Dedifferentiated amniotic fluid mesenchymal stem cell (primary cell): Measurements from ENCODE around the gene IQCE.

Experiments
- DNase-seq: peaks from one replicate; pipeline ENCODE4 v3.0.0-alpha.2; 2016; ENCODE audit errors: extremely low spot score

The IQCE gene

DNA sequence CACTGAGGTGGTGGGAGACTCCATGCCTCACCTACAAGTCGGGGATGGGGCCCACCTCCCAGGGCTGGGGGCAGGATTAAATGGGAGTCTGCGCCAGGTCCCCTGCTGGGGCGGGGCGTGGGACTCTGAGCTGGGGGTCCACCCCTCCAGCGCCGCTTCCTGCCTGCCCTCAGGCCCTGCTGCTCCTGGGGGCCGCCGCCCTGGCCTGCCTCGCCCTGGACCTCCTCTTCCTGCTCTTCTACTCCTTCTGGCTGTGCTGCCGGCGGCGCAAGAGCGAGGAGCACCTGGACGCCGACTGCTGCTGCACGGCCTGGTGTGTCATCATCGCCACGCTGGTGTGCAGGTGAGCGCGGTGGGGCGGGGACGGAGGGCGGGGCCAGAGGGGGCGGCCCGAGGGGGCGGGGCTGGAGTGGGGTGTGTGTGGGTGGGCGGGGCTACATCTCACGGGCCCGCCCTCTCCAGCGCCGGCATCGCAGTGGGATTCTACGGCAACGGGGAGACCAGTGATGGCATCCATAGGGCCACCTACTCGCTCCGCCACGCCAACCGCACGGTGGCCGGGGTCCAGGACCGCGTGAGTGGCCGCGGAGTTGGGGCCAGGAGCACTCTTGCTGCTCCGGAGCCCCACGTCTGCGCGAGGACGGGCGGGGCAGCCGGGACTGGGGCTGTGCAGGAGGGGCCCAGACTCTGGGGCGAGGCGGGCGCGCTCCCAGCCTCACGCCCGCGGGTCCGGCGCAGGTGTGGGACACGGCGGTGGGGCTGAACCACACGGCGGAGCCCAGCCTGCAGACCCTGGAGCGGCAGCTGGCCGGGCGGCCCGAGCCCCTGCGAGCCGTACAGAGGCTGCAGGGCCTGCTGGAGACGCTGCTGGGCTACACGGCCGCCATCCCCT is 88.1 kb downstream of the IQCE start:
- DNase-seq: no peak

DNA sequence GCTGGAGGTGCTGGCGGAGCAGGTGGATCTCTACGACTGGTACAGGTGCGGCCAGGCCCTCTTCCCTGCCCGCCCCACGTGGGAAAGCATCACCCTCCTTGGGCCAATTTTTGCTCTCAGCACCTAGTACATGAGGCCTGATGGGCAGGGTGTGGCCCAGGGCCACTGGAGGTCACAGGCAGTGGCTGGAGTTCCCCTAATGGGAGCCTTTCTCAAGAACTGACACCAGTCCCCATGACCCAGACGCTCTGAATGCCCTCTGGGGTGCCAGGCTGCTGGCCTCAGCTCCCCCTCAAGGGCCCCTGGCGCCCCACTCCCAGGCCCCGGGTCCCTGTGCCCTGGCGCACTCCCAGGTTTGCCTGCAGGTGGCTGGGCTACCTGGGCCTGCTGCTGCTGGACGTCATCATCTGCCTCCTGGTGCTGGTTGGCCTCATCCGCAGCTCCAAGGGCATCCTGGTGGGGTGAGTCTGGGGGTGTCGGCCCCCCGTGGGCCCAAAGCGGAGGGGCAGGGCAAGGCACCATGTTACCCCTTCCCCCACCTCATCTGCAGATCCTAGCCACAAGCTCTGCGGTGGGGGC is 88.9 kb downstream of the IQCE start:
- DNase-seq: no peak

DNA sequence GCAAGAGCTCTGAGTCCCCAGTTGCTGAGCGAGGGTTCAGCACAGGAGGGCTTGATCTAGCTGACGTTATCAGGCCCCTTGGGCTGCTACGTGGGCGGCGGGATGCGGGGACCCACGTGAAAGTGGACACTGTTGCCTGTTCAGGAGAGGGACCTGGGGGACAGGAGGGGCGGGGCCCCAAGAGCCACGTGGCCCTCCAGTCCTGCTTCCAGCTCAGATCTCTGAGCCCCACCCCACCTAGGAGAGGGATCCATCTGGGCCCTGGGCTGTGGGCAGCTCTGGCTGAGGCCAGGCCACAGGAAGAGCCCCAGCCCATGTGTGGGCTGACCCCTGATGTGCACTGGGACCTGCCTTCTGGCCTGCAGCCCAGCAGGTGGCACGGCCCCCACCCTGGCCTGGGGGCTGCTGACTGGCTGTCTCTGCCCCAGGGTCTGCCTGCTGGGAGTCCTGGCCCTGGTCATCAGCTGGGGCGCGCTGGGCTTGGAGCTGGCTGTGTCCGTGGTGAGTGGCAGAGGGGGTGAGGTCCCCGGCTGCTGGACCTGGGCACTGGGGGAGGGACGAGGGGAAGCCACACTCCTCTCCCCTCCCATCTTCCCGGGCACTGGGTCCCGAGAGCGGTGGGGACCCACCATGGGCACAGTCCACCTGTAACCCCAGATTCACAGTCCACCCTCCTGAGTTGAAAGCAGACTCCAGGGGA is 90.5 kb downstream of the IQCE start:
- DNase-seq: no peak

DNA sequence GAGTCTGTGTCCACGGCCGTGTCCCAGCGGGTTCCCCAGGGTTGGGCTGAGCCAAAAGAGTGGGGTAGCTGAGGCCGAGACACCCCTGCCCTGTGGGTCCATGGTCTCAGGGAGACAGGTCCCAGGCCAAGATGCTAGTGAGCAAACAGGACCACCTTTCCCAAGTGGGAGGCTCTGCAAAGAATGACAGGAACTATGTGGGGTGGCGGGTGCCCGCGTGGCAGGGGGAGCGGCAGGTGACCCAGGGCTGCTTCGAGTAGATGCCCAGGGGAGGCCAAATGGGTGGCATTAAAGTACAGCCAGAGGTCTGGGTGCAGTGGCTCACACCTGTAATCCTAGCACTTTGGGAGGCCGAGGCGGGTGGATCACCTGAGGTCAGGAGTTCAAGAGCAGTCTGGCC is 91.2 kb downstream of the IQCE start:
- no peak for DNase-seq

DNA sequence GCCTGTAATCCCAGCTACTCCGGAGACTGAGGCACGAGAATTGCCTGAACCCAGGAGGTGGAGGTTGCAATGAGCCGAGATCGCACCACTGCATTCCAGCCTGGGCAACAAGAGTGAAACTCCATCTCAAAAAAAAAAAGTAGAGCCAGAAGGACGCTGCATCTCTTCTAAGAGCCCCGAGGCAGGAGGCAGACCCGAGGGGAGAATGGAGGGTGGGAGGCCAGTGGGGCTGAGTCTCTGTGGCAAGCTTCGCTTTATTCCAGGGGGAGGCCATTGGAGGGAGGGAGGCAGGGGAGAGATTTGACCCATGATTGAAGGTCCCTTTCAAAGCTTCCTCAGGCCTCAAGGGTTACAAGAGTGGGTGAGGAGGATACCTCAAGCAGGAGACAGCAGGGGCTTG is 91.7 kb downstream of the IQCE start:
- DNase-seq: no peak

DNA sequence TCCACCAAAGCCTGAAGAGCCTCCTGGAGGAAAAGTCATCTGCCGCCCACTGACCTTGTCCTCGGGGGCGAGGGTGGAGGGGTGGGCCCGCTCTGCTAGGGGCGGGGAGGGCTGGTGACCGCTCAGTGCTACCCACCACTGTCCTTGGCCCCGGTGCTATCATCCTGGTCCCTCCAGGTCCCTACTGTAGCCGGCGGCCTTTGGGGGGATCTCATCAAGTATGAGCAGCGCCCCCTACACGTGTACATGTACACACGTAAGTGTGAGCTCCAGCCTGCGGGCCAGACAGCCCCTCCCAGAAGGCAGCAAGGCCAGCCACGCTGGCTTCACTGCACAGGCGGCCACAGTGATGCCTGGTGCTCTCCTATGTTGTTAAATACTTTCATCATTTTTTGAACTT is 92.6 kb downstream of the IQCE start:
- DNase-seq: no peak

DNA sequence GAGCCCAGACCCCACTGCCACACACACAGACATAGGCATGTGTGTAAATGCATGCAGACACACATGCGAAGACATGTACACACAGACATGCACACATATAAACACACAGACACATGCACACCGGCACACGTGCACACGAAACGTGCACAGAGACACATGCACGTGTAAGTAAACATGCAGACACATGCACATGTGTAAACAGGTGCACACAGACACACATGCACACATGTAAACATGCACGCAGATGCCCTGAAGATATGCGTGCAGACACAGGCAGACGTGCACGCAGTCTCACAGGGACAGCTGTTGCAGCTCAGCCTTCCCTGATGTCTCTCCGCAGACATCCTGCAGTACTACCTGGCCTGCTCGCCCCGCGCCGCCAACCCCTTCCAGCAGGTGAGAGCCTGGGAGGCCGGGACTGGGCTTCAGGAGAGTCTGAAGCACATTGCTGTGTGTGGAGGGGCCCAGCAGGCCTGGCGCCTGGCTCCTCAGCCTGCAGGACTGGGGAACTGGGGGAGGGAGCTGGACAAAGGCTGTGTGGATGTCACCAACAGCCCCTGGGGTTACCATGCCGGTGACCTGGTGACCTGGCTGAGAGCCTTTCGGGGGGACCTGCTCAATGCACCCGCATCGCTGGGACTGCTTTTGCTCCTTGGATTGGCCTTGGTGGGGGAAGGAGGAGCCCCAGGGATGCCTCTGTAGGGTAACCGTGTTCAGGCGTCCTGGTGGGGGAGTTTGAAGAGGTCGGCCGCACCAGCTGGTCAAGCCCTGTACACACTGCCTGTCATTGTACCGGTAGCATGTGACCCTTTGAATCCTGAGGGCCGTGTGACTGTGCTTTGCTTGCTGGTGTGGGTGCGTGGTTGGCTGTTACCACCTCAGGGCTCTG is 93.3 kb downstream of the IQCE start:
- DNase-seq: no peak

DNA sequence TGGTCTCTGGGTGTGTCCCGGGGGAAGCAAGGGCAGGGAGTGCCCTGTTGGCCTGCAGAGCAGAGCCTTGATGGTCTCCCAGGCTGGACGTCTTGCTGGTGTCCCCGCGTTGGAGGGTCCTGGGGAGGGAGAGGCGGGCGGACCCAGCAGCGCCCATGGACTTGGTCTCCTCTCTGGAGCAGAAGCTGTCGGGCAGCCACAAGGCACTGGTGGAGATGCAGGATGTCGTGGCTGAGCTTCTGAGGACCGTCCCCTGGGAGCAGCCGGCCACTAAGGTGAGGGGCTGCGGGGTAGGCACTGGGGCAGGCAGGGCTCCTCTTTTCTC is 93.9 kb downstream of the IQCE start:
- DNase-seq: no peak

DNA sequence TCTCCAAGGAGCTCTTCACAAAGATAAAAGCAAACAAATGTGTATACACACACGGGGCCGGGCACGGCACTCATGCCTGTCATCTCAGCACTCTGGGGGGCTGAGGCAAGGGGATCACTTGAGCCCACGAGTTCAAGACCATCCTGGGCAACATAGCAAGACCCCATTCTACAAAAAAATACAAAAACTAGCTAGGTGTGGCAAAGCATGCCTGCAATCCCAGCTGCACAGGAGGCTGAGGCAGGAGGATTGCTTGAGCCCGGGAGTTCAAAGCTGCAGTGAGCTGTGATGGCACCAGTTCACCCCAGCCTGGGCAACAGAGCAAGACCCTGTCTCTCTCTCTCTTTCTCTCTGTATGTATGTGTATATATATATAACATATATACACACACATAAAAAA is 95.3 kb downstream of the IQCE start:
- DNase-seq: no peak

DNA sequence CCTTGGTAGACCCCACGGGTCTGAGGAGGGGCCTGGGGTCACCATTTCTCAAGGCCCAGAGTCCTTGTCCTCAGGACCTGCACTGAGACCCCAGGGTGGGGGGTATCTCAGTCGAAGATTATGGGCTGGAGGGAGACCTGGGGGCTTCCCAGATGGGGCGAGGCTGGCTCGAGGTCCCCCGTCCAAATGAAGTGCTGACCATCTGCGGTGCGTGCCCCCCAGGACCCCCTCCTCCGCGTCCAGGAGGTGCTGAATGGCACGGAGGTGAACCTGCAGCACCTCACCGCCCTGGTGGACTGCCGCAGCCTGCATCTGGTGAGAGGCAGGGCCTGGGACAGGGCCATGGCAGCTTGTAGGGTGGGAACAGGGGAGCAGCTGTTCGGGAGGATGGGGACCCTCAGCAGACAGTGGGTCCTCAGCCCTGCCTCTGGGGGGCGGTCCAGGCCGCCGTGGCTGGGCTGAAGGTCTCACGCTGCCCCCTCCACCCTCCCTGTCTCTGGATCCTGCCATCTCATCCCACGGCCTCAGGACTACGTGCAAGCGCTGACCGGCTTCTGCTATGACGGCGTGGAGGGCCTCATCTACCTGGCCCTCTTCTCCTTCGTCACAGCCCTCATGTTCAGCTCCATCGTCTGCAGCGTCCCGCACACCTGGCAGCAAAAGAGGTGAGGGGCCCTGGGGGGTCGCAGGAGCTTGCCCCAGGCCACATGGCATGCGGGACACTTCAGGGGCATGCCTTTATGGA is 97.3 kb downstream of the IQCE start:
- no peak for DNase-seq

DNA sequence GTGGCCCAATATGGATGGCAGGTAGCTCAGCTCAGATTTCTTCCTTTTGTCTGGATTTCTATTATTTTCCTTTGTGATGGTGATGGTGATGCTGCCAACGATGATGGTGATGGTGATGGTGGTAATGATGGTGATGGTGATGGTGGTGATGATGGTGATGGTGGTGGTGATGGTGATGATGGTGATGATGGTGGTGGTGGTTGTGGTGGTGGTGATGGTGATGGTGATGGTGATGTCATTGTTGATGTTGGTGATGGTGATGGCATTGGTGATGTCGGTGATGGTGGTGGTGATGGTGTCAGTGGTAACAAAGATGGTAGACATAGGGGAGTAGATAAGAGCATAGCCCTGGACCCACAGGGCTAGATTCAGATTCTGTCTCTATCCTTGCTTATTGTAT is 98.4 kb downstream of the IQCE start:
- no peak for DNase-seq

DNA sequence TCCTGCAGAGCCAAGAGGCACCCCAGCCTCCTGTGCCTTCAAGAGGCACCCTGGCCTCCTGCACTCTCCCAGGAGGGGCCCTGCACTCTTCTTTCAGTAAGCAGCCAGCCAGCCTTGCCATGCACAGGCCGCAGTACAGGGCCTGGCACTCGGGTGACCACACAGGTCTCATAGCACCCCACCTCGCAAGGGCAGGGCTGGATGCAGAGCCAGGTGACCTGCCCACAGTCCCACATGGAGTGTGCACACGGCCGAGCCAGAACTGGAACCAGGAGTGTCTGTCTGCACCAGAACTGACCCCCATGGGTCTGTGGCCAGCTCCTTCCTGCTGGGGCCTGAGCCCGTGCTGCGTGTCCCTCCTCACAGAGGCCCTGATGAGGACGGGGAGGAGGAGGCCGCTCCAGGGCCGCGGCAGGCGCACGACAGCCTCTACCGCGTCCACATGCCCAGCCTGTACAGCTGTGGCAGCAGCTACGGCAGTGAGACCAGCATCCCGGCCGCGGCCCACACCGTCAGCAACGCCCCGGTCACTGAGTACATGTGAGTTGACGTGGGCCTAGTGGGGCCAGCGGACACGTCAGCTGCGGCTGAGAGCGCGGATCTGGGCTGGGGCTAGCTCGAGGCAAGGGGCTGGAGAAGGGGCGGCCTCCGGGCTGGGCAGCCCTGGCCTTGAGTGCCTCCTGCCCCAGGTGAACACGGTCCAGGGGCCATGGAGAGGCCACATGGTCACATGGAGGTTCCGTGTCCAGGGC is 99.3 kb downstream of the IQCE start:
- DNase-seq: no peak

DNA sequence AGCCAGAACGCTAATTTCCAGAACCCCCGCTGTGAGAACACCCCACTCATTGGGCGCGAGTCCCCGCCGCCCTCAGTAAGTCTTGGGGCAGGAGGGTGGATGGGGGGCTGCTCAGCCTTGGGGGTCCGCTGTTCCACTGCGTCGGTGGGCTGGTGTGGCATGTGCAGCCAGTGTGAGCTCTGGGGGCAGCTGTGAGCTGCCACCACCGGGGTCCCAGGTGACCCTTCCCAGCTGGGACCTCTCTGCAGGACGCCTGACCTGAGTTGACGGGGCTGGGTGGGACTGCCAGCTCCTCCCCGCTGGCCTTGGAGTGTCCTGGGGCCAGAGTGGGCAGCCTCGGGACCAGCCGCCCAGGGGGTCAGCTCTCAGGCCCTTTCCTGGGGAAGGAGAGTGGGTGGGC is 100.2 kb downstream of the IQCE start:
- no peak for DNase-seq

DNA sequence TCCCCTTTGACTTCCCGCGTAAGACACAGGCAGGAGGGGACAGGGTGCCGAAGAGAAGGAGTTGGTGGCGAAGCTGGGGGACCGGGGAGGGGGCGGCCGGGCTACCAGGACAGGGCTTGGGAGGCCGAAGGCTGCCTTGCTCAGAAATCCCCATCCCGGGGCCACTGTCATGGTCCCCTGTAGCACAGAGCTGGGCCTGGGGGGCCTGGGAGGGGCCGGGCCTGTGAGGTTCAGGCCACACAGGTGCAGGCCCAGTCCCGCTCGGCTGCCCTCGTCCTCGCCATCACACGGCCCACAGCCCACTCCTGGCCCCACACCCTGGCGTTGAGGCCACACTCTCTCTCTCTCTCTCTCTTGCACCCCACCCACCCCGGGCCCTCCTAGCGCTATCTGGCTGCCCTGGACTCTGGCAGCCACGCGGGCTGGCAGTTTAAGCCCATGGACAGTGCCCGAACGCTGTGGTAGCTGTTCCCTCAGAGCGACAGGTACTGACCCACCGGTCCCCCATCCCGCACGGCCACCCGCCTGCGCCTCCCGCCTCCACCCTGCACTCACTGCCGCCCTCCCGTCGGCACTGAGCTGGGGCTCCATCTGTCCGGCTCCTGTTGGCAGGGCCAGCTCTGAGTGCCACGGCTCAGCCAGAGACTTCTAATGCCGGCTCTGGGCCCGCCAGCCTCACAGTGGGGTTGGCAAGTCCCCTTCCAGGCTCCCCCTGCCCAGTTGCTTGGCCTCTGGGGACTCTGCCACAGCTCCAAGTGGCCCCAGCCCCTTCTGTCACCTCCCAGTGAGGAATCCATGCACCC is 101.0 kb downstream of the IQCE start:
- DNase-seq: no peak

DNA sequence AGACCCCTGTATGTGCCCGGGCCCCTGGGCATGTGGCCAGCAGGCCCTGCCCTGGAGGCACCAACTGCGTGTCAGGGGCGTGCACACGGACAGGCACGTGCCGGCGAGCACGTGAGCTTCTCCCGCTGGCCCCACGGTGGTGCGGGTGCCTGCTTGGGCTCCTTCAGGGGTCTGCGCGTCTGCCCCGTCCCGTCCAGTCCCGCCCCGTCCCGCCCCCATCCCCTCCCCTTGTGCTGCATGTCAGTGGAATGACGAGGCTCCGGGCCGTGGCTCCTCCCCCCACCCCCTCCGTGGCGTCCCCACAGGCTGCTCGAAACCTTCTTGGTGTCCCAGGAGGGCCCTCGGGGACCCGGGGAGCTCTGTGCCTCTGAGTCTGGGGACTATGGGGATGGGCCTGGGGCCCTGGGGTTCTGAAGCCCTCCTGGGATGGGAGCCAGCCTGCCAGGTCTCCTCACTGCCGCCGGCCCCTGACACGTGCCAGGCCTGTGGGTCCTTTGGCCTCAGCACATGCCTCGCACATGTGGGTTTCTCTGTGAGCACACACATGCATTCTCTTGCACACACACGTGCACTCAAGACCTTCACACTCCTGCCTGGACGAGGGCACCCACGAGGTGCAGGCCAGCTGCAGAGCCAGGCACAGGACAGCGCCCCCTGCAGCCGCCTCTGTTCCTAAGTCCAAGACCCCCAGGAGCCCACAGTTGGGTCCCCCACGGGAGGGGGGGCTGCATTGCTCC is 101.7 kb downstream of the IQCE start:
- no peak for DNase-seq

DNA sequence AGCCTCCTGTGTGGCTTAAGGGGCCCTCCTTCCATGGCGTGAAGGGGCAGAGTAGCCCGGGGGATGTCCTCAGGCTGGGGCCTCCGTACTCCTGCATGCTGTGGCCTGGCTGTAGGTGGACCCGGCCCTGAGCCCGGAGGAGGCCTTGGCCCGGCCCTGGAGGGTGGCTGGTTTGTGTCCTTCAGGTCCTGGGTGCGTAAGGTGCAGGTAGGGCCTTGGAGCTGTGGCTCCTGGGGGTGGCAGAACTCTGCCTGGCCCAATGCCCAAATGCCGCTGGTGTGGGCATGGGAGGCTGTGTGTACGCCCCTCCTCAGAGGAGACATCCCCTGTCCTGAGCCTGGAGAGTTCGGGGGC is 102.3 kb downstream of the IQCE start:
- no peak for DNase-seq

DNA sequence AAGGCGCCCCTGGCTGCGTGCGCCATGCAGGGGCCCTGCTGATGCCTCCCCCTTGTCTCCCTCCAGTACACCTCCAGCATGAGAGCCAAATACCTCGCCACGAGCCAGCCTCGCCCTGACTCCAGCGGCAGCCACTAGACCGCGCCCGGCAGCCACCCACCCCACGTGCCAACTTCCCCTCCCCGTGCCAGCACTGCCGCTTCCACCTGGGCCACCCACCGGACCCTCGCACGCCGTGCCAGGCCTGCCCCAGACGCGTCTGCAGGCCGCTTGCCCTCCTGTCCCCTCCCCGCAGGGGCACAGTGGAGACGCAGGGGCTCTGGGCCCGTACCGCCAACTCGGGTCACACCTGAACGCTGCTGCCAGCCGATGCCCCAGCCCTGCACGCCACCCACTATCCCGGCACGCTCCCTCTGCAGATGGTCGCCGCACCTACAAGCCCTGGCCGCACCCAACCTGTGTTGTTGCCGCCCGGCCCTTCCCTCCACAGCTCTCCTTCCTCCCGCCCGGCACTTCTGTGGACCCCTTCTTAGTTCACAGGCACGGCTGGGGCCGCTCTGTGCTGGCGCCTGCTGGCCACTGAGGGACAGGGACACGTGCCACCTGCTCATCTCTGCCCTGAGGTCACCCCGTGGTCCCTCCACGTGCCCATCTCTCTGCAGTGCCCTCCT is 103.0 kb downstream of the IQCE start:
- no peak for DNase-seq

DNA sequence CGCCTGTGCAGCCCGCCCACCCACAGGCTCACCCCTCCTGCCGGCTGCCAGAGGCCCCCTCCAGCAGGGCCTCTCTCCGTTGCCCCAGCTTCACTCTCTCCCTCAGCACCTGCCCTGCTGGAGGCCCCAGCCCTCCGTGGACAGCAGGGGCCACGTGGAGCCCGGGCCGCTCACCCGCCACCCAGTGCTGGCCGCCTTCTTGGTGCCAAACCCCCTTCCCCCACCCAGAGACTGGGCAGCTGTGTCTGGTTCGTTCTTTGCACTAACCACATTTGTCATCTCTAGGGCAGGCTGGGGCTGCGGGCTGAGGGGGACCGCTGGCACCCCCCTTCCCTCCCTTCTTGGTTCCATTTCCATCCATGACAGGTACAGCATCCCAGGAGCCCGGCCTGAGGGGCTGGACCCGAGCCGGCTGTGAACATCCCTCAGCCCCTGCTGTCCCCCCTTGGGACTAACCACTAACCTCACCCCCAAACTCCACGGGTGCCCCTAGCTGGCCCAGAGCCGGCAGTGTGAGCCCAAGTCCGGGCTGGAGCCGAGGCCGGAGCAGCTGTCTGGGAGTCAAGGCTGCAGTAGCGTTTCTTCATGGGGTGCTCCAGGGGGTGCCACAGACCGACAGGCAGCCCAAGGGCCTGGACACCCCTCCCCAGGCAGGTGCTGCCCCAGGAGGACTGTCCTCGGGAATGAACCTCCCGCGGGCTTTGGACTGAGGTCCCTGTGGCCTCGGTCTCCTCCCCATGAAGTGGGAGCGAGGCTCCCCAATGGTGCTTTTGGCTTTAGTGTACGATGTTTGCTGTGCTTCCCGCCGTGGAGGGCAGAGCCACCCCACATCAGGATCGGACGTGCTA is 103.7 kb downstream of the IQCE start:
- no peak for DNase-seq
